ENCODE data around the gene RHOT2. TPM values are rescaled to one million over a fixed set of nuclear protein-coding genes. Genes with fewer than 3 reads are reported as not detected.

Gene RHOT2
- total and polyA plus RNA-seq, 2 of the 8 experiments (the other 6 are each of a cell fraction or from before 2014, with no cell fraction given), result 149 to 194 TPM

GRCh38 chr16:694187-694862 lies 26.4 kb downstream of the RHOT2 start:
- WGBS, 2 experiments (ENCODE audit: extremely low coverage in 1 of 2, insufficient coverage in 1 of 2, insufficient read length in 1 of 2, insufficient replicate concordance in 2 of 2, low coverage in 1 of 2, low lambda C conversion rate in 2 of 2, missing lambda C conversion rate in 1 of 2), result 2% methylated on average over 40 of the region's 64 CpGs; no CpG with 5 or more reads in 1 of the 2 experiments
- TF ChIP-seq KDM5A (IDR thresholded peaks at IDR 0.05; ENCODE audit: low read length) (no peak), SUZ12 (IDR thresholded peaks at IDR 0.05; ENCODE audit: low read length) (peak; percentile 36; the same call in 1 of the 2 replicates), CTCF (IDR thresholded peaks at IDR 0.05; ENCODE audit: control extremely low read depth in 1 of 3, insufficient read depth in 1 of 3, low read depth in 1 of 3, low read length in 3 of 3) (no peak), TAF1 (IDR thresholded peaks at IDR 0.05; ENCODE audit: low read depth, low read length) (no peak), FOSL1 (IDR thresholded peaks at IDR 0.05; ENCODE audit: insufficient read depth, low read depth, low read length) (no peak), EZH2 (IDR thresholded peaks at IDR 0.05; ENCODE audit: low read depth, low read length, severe bottlenecking) (peak; percentile 33), BCL11A (IDR thresholded peaks at IDR 0.05; ENCODE audit: low read depth in 2 of 2, low read length in 2 of 2) (no peak), CREB1 (IDR thresholded peaks at IDR 0.05) (no peak), HDAC2 (IDR thresholded peaks at IDR 0.05; ENCODE audit: borderline replicate concordance in 1 of 2, low read depth in 2 of 2, low read length in 2 of 2) (no peak)

More at GRCh38 chr16:694187-694862, 26.4 kb downstream of the RHOT2 start:
- Histone ChIP-seq H2AK5ac (ENCODE audit: low read depth, low read length) (no peak overlapping the region), H3K23ac (ENCODE audit: insufficient read length) (no peak overlapping the region), H3K27ac (ENCODE audit: low read depth, low read length) (no peak overlapping the region), H4K8ac (ENCODE audit: extremely low read depth, insufficient read depth, low read length) (no peak overlapping the region), H3K27me3 (replicated peaks in 1 of 4; ENCODE audit: control insufficient read depth in 3 of 4, extremely low read depth in 1 of 4, insufficient read depth in 3 of 4, low read length in 3 of 4) (peaks cover 5 to 64% (median 42%) of the 10 kb centered on the region in 4 experiments), H2BK120ac (replicated peaks; ENCODE audit: low read depth, low read length) (no peak overlapping the region), H3K14ac (ENCODE audit: insufficient read length) (no peak overlapping the region), H4K91ac (replicated peaks; ENCODE audit: insufficient read length, low read length) (no peak overlapping the region), H3K4ac (replicated peaks; ENCODE audit: insufficient read length, low read depth, low read length) (no peak overlapping the region), H3K4me1 (replicated peaks in 1 of 4; ENCODE audit: control insufficient read depth in 3 of 4, insufficient read depth in 4 of 4, low read length in 3 of 4) (peaks cover 0 to 19% (median 13%) of the 10 kb centered on the region in 4 experiments; a peak in 5 of 7 replicates), H3K4me3 (ENCODE audit: extremely low read depth in 1 of 4, insufficient read depth in 2 of 4, low read depth in 3 of 4, low read length in 4 of 4) (peak overlapping the region; percentile 43 to 78 (median 48)), H3K79me2 (ENCODE audit: control insufficient read depth in 1 of 2, insufficient read depth in 2 of 2, low read length in 2 of 2) (no peaks in the 10 kb centered on the region), H3K79me1 (ENCODE audit: low read depth, low read length) (peaks cover 2% of the 10 kb centered on the region; the same call in 1 of the 2 replicates), H2BK12ac (ENCODE audit: low read depth, low read length) (no peak overlapping the region), H3K18ac (ENCODE audit: extremely low read depth, low read length) (no peak overlapping the region), H3K9ac (replicated peaks in 1 of 4; ENCODE audit: extremely low read depth in 1 of 4, low read depth in 3 of 4, low read length in 3 of 4) (no peak overlapping the region; a peak in 1 of 7 replicates), H2BK15ac (ENCODE audit: low read length) (no peak overlapping the region), H4K20me1 (replicated peaks in 1 of 2; ENCODE audit: control insufficient read depth in 1 of 2, insufficient read depth in 2 of 2, low read length in 2 of 2) (peaks cover 0 to 8% of the 10 kb centered on the region in 2 experiments), H4K5ac (ENCODE audit: insufficient read length, low read depth, low read length) (no peak overlapping the region), H3K9me3 (ENCODE audit: insufficient read depth in 2 of 2, low read depth in 1 of 2, low read length in 1 of 2) (no peaks in the 10 kb centered on the region), H3K36me3 (ENCODE audit: control insufficient read depth in 2 of 4, insufficient read depth in 4 of 4, low read length in 3 of 4) (no peaks in the 10 kb centered on the region), H3K23me2 (ENCODE audit: low read depth, low read length) (peaks cover 14% of the 10 kb centered on the region), H3K56ac (replicated peaks; ENCODE audit: insufficient read length, low read depth, low read length) (no peak overlapping the region), H3K4me2 (ENCODE audit: insufficient read depth in 1 of 2, low read depth in 2 of 2, low read length in 2 of 2) (peak overlapping the region; percentile 87 to 95), H2BK5ac (ENCODE audit: low read depth, low read length) (no peak overlapping the region), H2BK20ac (ENCODE audit: low read length) (no peak overlapping the region), H2AFZ (ENCODE audit: low read length) (no peak overlapping the region)
- FAIRE-seq, result no peak
- DNase-seq (ENCODE audit: low read depth in 1 of 2, low spot score in 2 of 2), result peak in 1 of 2 experiments; percentile 67
- ChIA-PET CTCF (ENCODE audit: partially characterized antibody) (interaction anchor here (0.6 to 2.3 kb wide), 5 partner anchors 8 to 92 kb away, joined by 3 to 15 read pairs (median 6); no protein-coding TSS in a partner anchor), POLR2A (ENCODE audit: partially characterized antibody) (interaction anchor here (0.8 to 4.6 kb wide), 7 partner anchors 12 to 119 kb away, joined by 3 to 48 read pairs (median 5); partner anchors contain the start of genes ANTKMT, CCDC78, JMJD8 and STUB1)

Measured in H1 (cell line).